HG02981 (cell line): Measurements from ENCODE around the gene PPFIBP2.

Experiments used
- ATAC-seq: cut with Tn5 transposase; IDR thresholded peaks from one replicate; pipeline ENCODE4 v1.9.1; 2021; ENCODE audit warnings: mild to moderate bottlenecking, moderate library complexity; ENCODE audit not compliant: unreplicated experiment

Gene PPFIBP2

GRCh38 chr11:7621090-7621489, 107.3 kb downstream of the PPFIBP2 start:
- ATAC-seq = no peak

- no peak for ATAC-seq
These were observed 107.8 kb downstream of the PPFIBP2 start for GRCh38 chr11:7621554-7621953.

- no peak for ATAC-seq
These were observed 108.9 kb downstream of the PPFIBP2 start for GRCh38 chr11:7622721-7623120.

GRCh38 chr11:7628660-7629059, 114.9 kb downstream of the PPFIBP2 start:
- ATAC-seq = no peak

GRCh38 chr11:7630002-7630401, 116.2 kb downstream of the PPFIBP2 start:
- no peak for ATAC-seq

- ATAC-seq = no peak
These were observed 118.4 kb downstream of the PPFIBP2 start for GRCh38 chr11:7632211-7632610.

- ATAC-seq = no peak
These were observed 121.3 kb downstream of the PPFIBP2 start for GRCh38 chr11:7635137-7635536.

- ATAC-seq = no peak
These were observed 121.9 kb downstream of the PPFIBP2 start for GRCh38 chr11:7635708-7636107.

- no peak for ATAC-seq
These were observed 122.6 kb downstream of the PPFIBP2 start for GRCh38 chr11:7636350-7636749.

GRCh38 chr11:7637447-7638157, 123.8 kb downstream of the PPFIBP2 start:
- ATAC-seq = no peak

- ATAC-seq = peak; percentile 55
These were observed 125.2 kb downstream of the PPFIBP2 start for GRCh38 chr11:7638710-7639642.

- ATAC-seq = no peak
These were observed 125.8 kb downstream of the PPFIBP2 start for GRCh38 chr11:7639643-7640025.

GRCh38 chr11:7640816-7641215, 127.0 kb downstream of the PPFIBP2 start:
- no peak for ATAC-seq

- ATAC-seq = no peak
These were observed 128.9 kb downstream of the PPFIBP2 start for GRCh38 chr11:7642747-7643146.

GRCh38 chr11:7643314-7643713, 129.5 kb downstream of the PPFIBP2 start:
- no peak for ATAC-seq

GRCh38 chr11:7645206-7645605, 131.4 kb downstream of the PPFIBP2 start:
- ATAC-seq = no peak

- ATAC-seq = no peak
These were observed 133.1 kb downstream of the PPFIBP2 start for GRCh38 chr11:7646866-7647265.

GRCh38 chr11:7648264-7648663, 134.5 kb downstream of the PPFIBP2 start:
- ATAC-seq = no peak

GRCh38 chr11:7651140-7651551, 137.3 kb downstream of the PPFIBP2 start:
- no peak for ATAC-seq

GRCh38 chr11:7651700-7652099, 137.9 kb downstream of the PPFIBP2 start:
- ATAC-seq = no peak

- no peak for ATAC-seq
These were observed 140.5 kb downstream of the PPFIBP2 start for GRCh38 chr11:7654195-7654705.
